ENCODE data around the gene PLXNA2. TPM values are rescaled to one million over a fixed set of nuclear protein-coding genes. Genes with fewer than 3 reads are reported as not detected.
A peak's percentile ranks its signal among the peaks of the same experiment; 100 is the strongest.

Gene PLXNA2
- total and polyA plus RNA-seq, 2 of the 4 experiments (the other 2 are of a cell fraction), result 0.72 to 1.1 TPM

DNA sequence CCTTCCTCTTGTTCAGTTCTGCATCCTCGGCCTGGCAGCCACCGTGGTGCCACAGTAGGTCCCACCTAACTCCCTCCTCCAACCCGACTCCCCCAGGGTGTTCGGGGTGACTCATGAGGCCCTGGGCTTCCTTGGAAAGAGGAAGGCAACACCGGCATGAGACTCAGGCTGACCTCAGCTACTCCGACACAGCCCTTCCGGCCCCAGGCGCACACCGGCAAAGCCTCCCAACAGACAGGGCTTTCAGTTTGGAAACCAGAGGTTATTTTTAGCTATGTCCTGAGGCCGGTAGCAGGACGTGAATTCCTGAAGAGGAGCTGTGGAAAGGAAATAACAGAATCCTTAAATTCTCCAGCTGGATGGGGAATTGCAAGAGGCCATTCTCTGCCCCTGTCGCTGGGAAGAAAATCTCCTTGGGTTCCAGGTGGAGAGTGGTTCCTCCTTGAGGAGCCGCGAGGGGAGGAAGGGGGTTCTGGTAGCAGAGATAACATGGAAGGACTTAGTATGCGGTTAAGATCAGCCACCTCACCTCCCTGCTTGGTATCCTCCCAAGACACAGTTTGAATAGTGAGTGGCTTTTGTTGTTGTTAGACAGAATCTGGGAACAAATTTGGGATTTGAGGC, 24.4 kb downstream of the PLXNA2 start:
- Histone ChIP-seq H3K79me1 (ENCODE audit: low read depth in 1 of 2, low read length in 2 of 2) (peaks cover 0 to 60% of the 10 kb centered on the region in 2 experiments; a peak in 3 of 4 replicates), H3K27me3 (ENCODE audit: control insufficient read depth, insufficient read depth, low read length) (no peaks in the 10 kb centered on the region), H3K4me3 (ENCODE audit: insufficient read depth, low read depth, low read length) (no peak overlapping the region), H2BK120ac (ENCODE audit: low read depth, low read length) (peak overlapping the region; percentile 96), H4K91ac (ENCODE audit: insufficient read depth, low read depth, low read length) (peak overlapping the region; percentile 91), H2BK15ac (ENCODE audit: low read depth, low read length) (peak overlapping the region; percentile 96; the same call in 2 of the 3 replicates), H2AK9ac (replicated peaks; ENCODE audit: low read depth, low read length, poor library complexity) (peak overlapping the region; percentile 89), H2BK5ac (ENCODE audit: low read depth, low read length, poor library complexity, severe bottlenecking) (peak overlapping the region; percentile 75), H3K4me2 (ENCODE audit: low read depth, low read length) (0 out of 2 replicates have a peak overlapping the region, but pooled peaks have one; percentile 55), H3K9ac (ENCODE audit: low read depth, low read length) (no peak overlapping the region; the same call in 1 of the 2 replicates), H3K9me3 (ENCODE audit: control insufficient read depth, insufficient read depth, low read length) (no peaks in the 10 kb centered on the region), H3K4ac (ENCODE audit: low read depth, low read length) (peak overlapping the region; percentile 94), H4K20me1 (ENCODE audit: insufficient read depth, low read length) (no peaks in the 10 kb centered on the region), H3K56ac (ENCODE audit: extremely low read depth, insufficient read depth, low read length) (peak overlapping the region; percentile 26; the same call in 1 of the 2 replicates), H3K18ac (ENCODE audit: low read depth, low read length) (peak overlapping the region; percentile 42), H2AK5ac (ENCODE audit: low read depth, low read length) (peak overlapping the region; percentile 94), H2BK20ac (ENCODE audit: low read depth, low read length) (peak overlapping the region; percentile 96), H3K4me1 (ENCODE audit: control insufficient read depth, insufficient read depth, low read length) (peaks cover 30% of the 10 kb centered on the region), H2AFZ (replicated peaks; ENCODE audit: low read length, poor library complexity) (peak overlapping the region; percentile 38), H3K27ac (ENCODE audit: insufficient read depth, low read length) (peak overlapping the region; percentile 45), H3K36me3 (ENCODE audit: control insufficient read depth, insufficient read depth, low read length) (no peaks in the 10 kb centered on the region), H4K8ac (ENCODE audit: low read depth in 2 of 2, low read length in 2 of 2) (peak overlapping the region; percentile 46 to 97), H3K14ac (replicated peaks; ENCODE audit: low read depth, low read length) (peak overlapping the region; percentile 93), H3K23ac (ENCODE audit: low read depth, low read length) (peak overlapping the region; percentile 93), H4K5ac (ENCODE audit: low read depth, low read length) (peak overlapping the region; percentile 58), H3K9me1 (ENCODE audit: insufficient read depth, low read length) (peaks cover 50% of the 10 kb centered on the region)
- ChIA-PET CTCF (interaction anchor here (0.5 to 1.1 kb wide), 3 partner anchors 12 to 114 kb away, joined by 3 read pairs; no protein-coding TSS in a partner anchor), POLR2A (ENCODE audit: unreplicated experiment) (interaction anchor here (0.5 kb wide), 1 partner anchor 133 kb away, joined by 6 read pairs; no protein-coding TSS in a partner anchor)
- TF ChIP-seq, protein P1, sequence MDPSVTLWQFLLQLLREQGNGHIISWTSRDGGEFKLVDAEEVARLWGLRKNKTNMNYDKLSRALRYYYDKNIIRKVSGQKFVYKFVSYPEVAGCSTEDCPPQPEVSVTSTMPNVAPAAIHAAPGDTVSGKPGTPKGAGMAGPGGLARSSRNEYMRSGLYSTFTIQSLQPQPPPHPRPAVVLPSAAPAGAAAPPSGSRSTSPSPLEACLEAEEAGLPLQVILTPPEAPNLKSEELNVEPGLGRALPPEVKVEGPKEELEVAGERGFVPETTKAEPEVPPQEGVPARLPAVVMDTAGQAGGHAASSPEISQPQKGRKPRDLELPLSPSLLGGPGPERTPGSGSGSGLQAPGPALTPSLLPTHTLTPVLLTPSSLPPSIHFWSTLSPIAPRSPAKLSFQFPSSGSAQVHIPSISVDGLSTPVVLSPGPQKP (IDR thresholded peaks at IDR 0.05; ENCODE audit: borderline replicate concordance, low read depth, low read length), result no peak
- TF ChIP-seq CEBPB (IDR thresholded peaks at IDR 0.05; ENCODE audit: low read depth, low read length) (no peak), RAD21 (IDR thresholded peaks at IDR 0.05; ENCODE audit: low read length) (no peak), NFE2L2 (IDR thresholded peaks at IDR 0.05; ENCODE audit: low read depth, low read length) (no peak), FOS (IDR thresholded peaks at IDR 0.05; ENCODE audit: low read depth, low read length) (no peak), RCOR1 (IDR thresholded peaks at IDR 0.05; ENCODE audit: insufficient replicate concordance, low read length) (no peak), MAFK (IDR thresholded peaks at IDR 0.05; ENCODE audit: low read depth, low read length) (no peak), BHLHE40 (IDR thresholded peaks at IDR 0.05; ENCODE audit: low read depth, low read length) (no peak), POLR2A (IDR thresholded peaks at IDR 0.05; ENCODE audit: low read depth, low read length) (no peak), MAZ (IDR thresholded peaks at IDR 0.05; ENCODE audit: borderline replicate concordance, low read depth, low read length) (no peak)
- no TSS peak for BruUV-seq (replicated peaks)
- 20% methylated on average over 2 of the region's 15 CpGs; no CpG with 5 or more reads in 1 of the 2 experiments for WGBS, 2 experiments (ENCODE audit: extremely low coverage in 2 of 2, insufficient read length in 1 of 2)
- intact Hi-C loops (cut with micrococcal nuclease) (loop anchor here (2.0 kb wide), 1 partner anchor 17 kb away; no protein-coding TSS in a partner anchor), in situ Hi-C loops (cut with MboI; ENCODE audit: low sequenced_read_pairs) (no loop called here), dilution Hi-C loops (cut with HindIII; ENCODE audit: low sequenced_read_pairs, unreplicated experiment) (no loop called here)
- DNase-seq, result peak; percentile 61
- peak; percentile 48 for ATAC-seq (ENCODE audit: low read depth)
